ENCODE results near the gene CDKAL1. TPM values are rescaled to one million over a fixed set of nuclear protein-coding genes. Genes with fewer than 3 reads are reported as not detected.

The CDKAL1 gene
- total and polyA plus RNA-seq, 4 donors = 2.0 to 12.9 (median 6.7) TPM

GRCh38 chr6:21051777-21052176 lies 517.5 kb downstream of the CDKAL1 start:
- no peak overlapping the region for H3K27ac ChIP-seq (ENCODE audit: low read depth in 1 of 2, low read length in 2 of 2)
- TF ChIP-seq RXRA (IDR thresholded peaks at IDR 0.05) (no peak), HNF4G (IDR thresholded peaks at IDR 0.05) (no peak), JUND (IDR thresholded peaks at IDR 0.05) (no peak), SP1 (IDR thresholded peaks at IDR 0.05) (no peak), ATF3 (IDR thresholded peaks at IDR 0.05) (no peak), ZBTB33 (IDR thresholded peaks at IDR 0.05) (no peak), GABPA (IDR thresholded peaks at IDR 0.05 in 1 of 2, conservative IDR thresholded peaks at IDR 0.05 in 1 of 2) (no peak), FOXA1 (IDR thresholded peaks at IDR 0.05) (no peak), FOXA2 (IDR thresholded peaks at IDR 0.05) (no peak), MAX (IDR thresholded peaks at IDR 0.05) (no peak), CTCF (IDR thresholded peaks at IDR 0.05; ENCODE audit: low read depth, low read length, missing input control) (no peak), REST (IDR thresholded peaks at IDR 0.05) (no peak), EGR1 (IDR thresholded peaks at IDR 0.05; ENCODE audit: low read depth in 2 of 2) (no peak), NR2F2 (IDR thresholded peaks at IDR 0.05) (no peak), HNF4A (conservative IDR thresholded peaks at IDR 0.05) (no peak), RAD21 (IDR thresholded peaks at IDR 0.05) (no peak)
- H3K9me3 ChIP-seq (ENCODE audit: control insufficient read depth in 4 of 4, low read length in 3 of 4) = no peaks in the 10 kb centered on the region
- H3K27me3 ChIP-seq (ENCODE audit: control insufficient read depth in 4 of 4, insufficient read depth in 4 of 4, low read length in 3 of 4) = no peaks in the 10 kb centered on the region
- no peaks in the 10 kb centered on the region for H3K4me1 ChIP-seq (ENCODE audit: control insufficient read depth in 4 of 4, insufficient read depth in 4 of 4, low read length in 3 of 4)
- peaks cover 0 to 1% (median 0%) of the 10 kb centered on the region in 4 donors for H3K36me3 ChIP-seq (ENCODE audit: control insufficient read depth in 4 of 4, insufficient read depth in 3 of 4, low read depth in 1 of 4, low read length in 3 of 4)
- DNase-seq (ENCODE audit: low spot score) = no peak
- no peak overlapping the region for H3K4me3 ChIP-seq (ENCODE audit: low read depth in 1 of 3, low read length in 3 of 3)
- no peak overlapping the region for H3K9ac ChIP-seq (ENCODE audit: low read depth in 1 of 2, low read length in 2 of 2)

DNA sequence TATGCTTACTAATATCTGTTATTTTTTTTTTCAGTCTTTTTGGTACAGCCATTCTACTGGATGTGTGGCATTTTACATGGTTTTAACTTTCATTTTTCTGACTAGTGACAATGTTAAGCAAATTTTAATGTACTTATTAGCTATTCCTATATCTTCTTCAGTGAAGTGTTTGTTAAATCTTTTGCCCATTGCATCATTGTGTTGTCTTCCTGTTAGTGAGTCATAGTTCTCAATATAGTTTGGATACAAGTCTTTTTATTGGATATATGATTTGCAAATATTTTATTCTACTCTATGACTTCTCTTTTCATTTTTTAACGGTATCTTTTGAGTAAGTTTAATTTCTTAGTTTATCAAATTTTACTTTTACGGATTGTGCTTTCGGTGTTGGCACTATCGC lies 519.4 kb downstream of the CDKAL1 start:
- H3K9ac ChIP-seq (ENCODE audit: low read depth in 1 of 2, low read length in 2 of 2) = no peak overlapping the region
- peaks cover 0 to 1% (median 0%) of the 10 kb centered on the region in 4 donors for H3K36me3 ChIP-seq (ENCODE audit: control insufficient read depth in 4 of 4, insufficient read depth in 3 of 4, low read depth in 1 of 4, low read length in 3 of 4)
- no peaks in the 10 kb centered on the region for H3K27me3 ChIP-seq (ENCODE audit: control insufficient read depth in 4 of 4, insufficient read depth in 4 of 4, low read length in 3 of 4)
- 96% methylated on average over 4 of the region's 4 CpGs for WGBS
- TF ChIP-seq JUND (IDR thresholded peaks at IDR 0.05) = no peak
- TF ChIP-seq ATF3 (IDR thresholded peaks at IDR 0.05) = no peak
- TF ChIP-seq REST (IDR thresholded peaks at IDR 0.05) = no peak
- TF ChIP-seq ZBTB33 (IDR thresholded peaks at IDR 0.05) = no peak
- no peak for TF ChIP-seq HNF4A (conservative IDR thresholded peaks at IDR 0.05)
- no peak for TF ChIP-seq FOXA2 (IDR thresholded peaks at IDR 0.05)
- no peak for TF ChIP-seq RAD21 (IDR thresholded peaks at IDR 0.05)
- no peak for TF ChIP-seq RXRA (IDR thresholded peaks at IDR 0.05)
- TF ChIP-seq MAX (IDR thresholded peaks at IDR 0.05) = no peak
- no peak for DNase-seq (ENCODE audit: low spot score)
- H3K27ac ChIP-seq (ENCODE audit: low read depth in 1 of 2, low read length in 2 of 2) = no peak overlapping the region
- no peaks in the 10 kb centered on the region for H3K4me1 ChIP-seq (ENCODE audit: control insufficient read depth in 4 of 4, insufficient read depth in 4 of 4, low read length in 3 of 4)
- peaks cover 0 to 3% (median 0%) of the 10 kb centered on the region in 4 donors for H3K9me3 ChIP-seq (ENCODE audit: control insufficient read depth in 4 of 4, low read length in 3 of 4)
- no peak overlapping the region for H3K4me3 ChIP-seq (ENCODE audit: low read depth in 1 of 3, low read length in 3 of 3)

Measured in liver (tissue), 9 donors.